SK-N-SH (cell line): ENCODE results near the gene IL17RB. TPM values are rescaled to one million over a fixed set of nuclear protein-coding genes. Genes with fewer than 3 reads are reported as not detected.

Experiments used
- CTCF ChIA-PET: fragments of 300-600, 350-600 bp; formaldehyde crosslinking; extraction: SDS; loops from one replicate; lab custom pipeline; 2021; lab: Yijun Ruan, JAX
- POLR2A ChIA-PET: fragments of 350-600 bp; sonication (Branson Sonifier 250); formaldehyde crosslinking; extraction: SDS; loops from one replicate; lab custom pipeline; 2020; ENCODE audit warnings: antibody characterized with exemption, inconsistent platforms; lab: Yijun Ruan, JAX
- DNase-seq: peaks from one replicate; pipeline ENCODE4 v3.0.0; 2012
- H2AFZ ChIP-seq: fragments of 200-600 bp; sonication (generic); 2 replicates; pipeline ENCODE4 v1.8.1; 2016; ENCODE audit warnings: antibody characterized with exemption, mild to moderate bottlenecking, low read depth
- H3F3A ChIP-seq: fragments of 200-600 bp; sonication (generic); replicated peaks from 2 replicates; pipeline ENCODE3; 2016; ENCODE audit warnings: antibody characterized with exemption, mild to moderate bottlenecking; ENCODE audit not compliant: insufficient read depth
- H3K27ac ChIP-seq, 2 experiments: fragments of 200-500 bp in 1 of 2; fragments of 200-600 bp in 1 of 2; sonication (Bioruptor generic) in 1 of 2; sonication (generic), shearing (Covaris generic) in 1 of 2; 2 replicates each; pipeline versions ENCODE4 v1.5.1 to v1.6.1; 2014 to 2016; ENCODE audit warnings: low read depth in 2 of 2, inconsistent platforms in 1 of 2, low read length in 1 of 2, mild to moderate bottlenecking in 1 of 2, mixed read lengths in 1 of 2
- H3K27me3 ChIP-seq: fragments of 200-600 bp; sonication (generic), shearing (Covaris generic); 2 replicates; pipeline ENCODE4 v1.6.1; 2016; ENCODE audit warnings: mixed run types; ENCODE audit not compliant: insufficient read depth
- H3K36me3 ChIP-seq, 2 experiments: fragments of 200-500 bp in 1 of 2; fragments of 200-600 bp in 1 of 2; sonication (Bioruptor generic) in 1 of 2; sonication (generic) in 1 of 2; replicated peaks in 1 of 2; 2 replicates each; pipeline versions ENCODE3 to v1.5.1; 2014 to 2016; ENCODE audit warnings: low read length in 1 of 2, mild to moderate bottlenecking in 1 of 2; ENCODE audit not compliant: insufficient read depth in 2 of 2, control insufficient read depth in 1 of 2
- H3K4me1 ChIP-seq, 2 experiments: fragments of 200-500 bp in 1 of 2; fragments of 200-600 bp in 1 of 2; sonication (Bioruptor generic) in 1 of 2; sonication (generic), shearing (Covaris generic) in 1 of 2; 2 replicates each; pipeline versions ENCODE4 v1.5.1 to v1.6.1; 2014 to 2016; ENCODE audit warnings: low read depth in 1 of 2, low read length in 1 of 2, mixed run types in 1 of 2; ENCODE audit not compliant: insufficient read depth in 2 of 2, control insufficient read depth in 1 of 2
- H3K4me2 ChIP-seq: fragments of 200-600 bp; sonication (generic), shearing (Covaris generic); 2 replicates; pipeline ENCODE4 v1.6.1; 2017; ENCODE audit warnings: mixed run types
- H3K4me3 ChIP-seq, 2 experiments: fragments of 200-500 bp in 1 of 2; fragments of 200-600 bp in 1 of 2; sonication (Bioruptor generic) in 1 of 2; sonication (generic), shearing (Covaris generic) in 1 of 2; 2 replicates each; pipeline versions ENCODE4 v1.5.1 to v1.8.1; 2014 to 2016; ENCODE audit warnings: low read depth in 2 of 2, inconsistent platforms in 1 of 2, low read length in 1 of 2, mild to moderate bottlenecking in 1 of 2, mixed read lengths in 1 of 2, moderate library complexity in 1 of 2
- H3K79me2 ChIP-seq: fragments of 200-600 bp; sonication (generic); 2 replicates; pipeline ENCODE4 v1.8.1; 2017; ENCODE audit warnings: mild to moderate bottlenecking; ENCODE audit not compliant: insufficient read depth
- H3K9ac ChIP-seq: fragments of 200-600 bp; sonication (generic); 2 replicates; pipeline ENCODE4 v1.6.1; 2017; ENCODE audit warnings: mixed run types
- H3K9me2 ChIP-seq: fragments of 200-600 bp; sonication (generic); 2 replicates; pipeline ENCODE4 v1.6.1; 2017; ENCODE audit warnings: mixed run types
- H3K9me3 ChIP-seq: fragments of 200-600 bp; sonication (generic); 2 replicates; pipeline ENCODE4 v1.6.1; 2017; ENCODE audit warnings: mixed run types, mild to moderate bottlenecking, moderate library complexity
- H4K20me1 ChIP-seq: fragments of 200-600 bp; sonication (generic); 2 replicates; pipeline ENCODE4 v1.6.1; 2017; ENCODE audit warnings: mild to moderate bottlenecking, mixed run types; ENCODE audit not compliant: insufficient read depth
- ELF1 ChIP-seq: IDR thresholded peaks from 2 replicates; pipeline ENCODE4 v1.4.0; 2012
- EP300 ChIP-seq, 2 experiments: IDR thresholded peaks; 2 replicates each; pipeline versions ENCODE4 v1.4.0 to v1.6.1; 2012; ENCODE audit warnings: borderline replicate concordance in 1 of 2, low read depth in 1 of 2, low read length in 1 of 2
- FOSL2 ChIP-seq: IDR thresholded peaks from 2 replicates; pipeline ENCODE4 v1.4.0; 2012; ENCODE audit warnings: low read depth, mild to moderate bottlenecking, moderate library complexity, borderline replicate concordance
- FOXJ3 ChIP-seq: sonication (generic); formaldehyde crosslinking; IDR thresholded peaks from 2 replicates; pipeline ENCODE4 v1.5.1; 2020; ENCODE audit warnings: mild to moderate bottlenecking, missing genetic modification reagents
- GABPA ChIP-seq: IDR thresholded peaks from 2 replicates; pipeline ENCODE4 v1.4.0; 2012; ENCODE audit warnings: low read depth, mild to moderate bottlenecking
- GATA2 ChIP-seq: sonication (generic); formaldehyde crosslinking; IDR thresholded peaks from 2 replicates; pipeline ENCODE4 v1.5.0; 2020; ENCODE audit warnings: mild to moderate bottlenecking, missing genetic modification reagents
- IRF3 ChIP-seq: fragments of 150-350 bp; IDR thresholded peaks from 2 replicates; pipeline ENCODE4 v1.6.1; 2016; ENCODE audit warnings: mild to moderate bottlenecking, low read depth, low read length
- JUND ChIP-seq: IDR thresholded peaks from 2 replicates; pipeline ENCODE4 v1.4.0; 2012
- MXI1 ChIP-seq: IDR thresholded peaks from 2 replicates; pipeline ENCODE4 v1.6.1; 2012; ENCODE audit warnings: mild to moderate bottlenecking, low read depth, low read length, improper control_type of control experiment
- NFIC ChIP-seq: IDR thresholded peaks from 2 replicates; pipeline ENCODE4 v1.4.0; 2012; ENCODE audit warnings: borderline replicate concordance
- NRF1 ChIP-seq: IDR thresholded peaks from 2 replicates; pipeline ENCODE4 v1.6.1; 2012; ENCODE audit warnings: low read depth, mild to moderate bottlenecking, low read length
- POLR2AphosphoS5 ChIP-seq: IDR thresholded peaks from 2 replicates; pipeline ENCODE4 v1.6.1; 2012; ENCODE audit warnings: low read depth, low read length
- RCOR1 ChIP-seq: fragments of 150-350 bp; IDR thresholded peaks from 2 replicates; pipeline ENCODE4 v1.6.1; 2017; ENCODE audit warnings: antibody characterized with exemption, low read length
- RFX5 ChIP-seq: IDR thresholded peaks from 2 replicates; pipeline ENCODE4 v1.6.1; 2012; ENCODE audit warnings: mild to moderate bottlenecking, improper control_type of control experiment, low read length
- RXRA ChIP-seq: IDR thresholded peaks from 2 replicates; pipeline ENCODE4 v1.4.0; 2012; ENCODE audit warnings: low read depth, mild to moderate bottlenecking, borderline replicate concordance
- SMC3 ChIP-seq: IDR thresholded peaks from 2 replicates; pipeline ENCODE4 v1.6.1; 2012; ENCODE audit warnings: low read depth, low read length, improper control_type of control experiment
- ZBTB33 ChIP-seq: IDR thresholded peaks from 2 replicates; pipeline ENCODE4 v1.4.0; 2012; ENCODE audit warnings: low read depth, borderline replicate concordance
- WGBS: methylation state at CpG from one replicate; pipeline ENCODE4 v1.1.6; 2017; ENCODE audit warnings: low lambda C conversion rate; 5-methylcytosine and 5-hydroxymethylcytosine counted together
- polyA plus RNA-seq, 3 experiments: library from polyadenylated mRNA; depleted of rRNA; stranded (reverse); fragments of >200 nt; gene quantifications; 2 replicates each; pipeline ENCODE4 v1.2.3, GENCODE V29; 2012

IL17RB gene
- polyA plus RNA-seq, 1 of the 3 experiments (the other 2 are of a cell fraction) = 0.10 TPM

- peaks cover 0 to 7% of the 10 kb centered on the region in 2 experiments; a peak in 1 of 4 replicates for H3K4me1 ChIP-seq
- no peaks in the 10 kb centered on the region for H3K79me2 ChIP-seq
- POLR2A ChIA-PET = no interaction called here
- DNase-seq = no peak
- H3K9ac ChIP-seq = no peak overlapping the region
- H3K27me3 ChIP-seq = no peaks in the 10 kb centered on the region
- H3K4me3 ChIP-seq = no peak overlapping the region
- H3F3A ChIP-seq = no peaks in the 10 kb centered on the region
- H3K27ac ChIP-seq = no peak overlapping the region
- no peak overlapping the region for H3K4me2 ChIP-seq
- CTCF ChIA-PET = no interaction called here
- no peaks in the 10 kb centered on the region for H4K20me1 ChIP-seq
- H3K9me3 ChIP-seq = no peaks in the 10 kb centered on the region
- TF ChIP-seq GABPA (no peak), POLR2AphosphoS5 (no peak), FOXJ3 (CRISPR knock-in tag) (no peak), FOSL2 (no peak), RCOR1 (no peak), SMC3 (no peak), NRF1 (no peak), ZBTB33 (no peak), NFIC (no peak), JUND (no peak), RXRA (no peak), IRF3 (no peak), RFX5 (no peak), GATA2 (CRISPR knock-in tag) (no peak), MXI1 (no peak), EP300 (IDR thresholded peaks at IDR 0.05; ENCODE audit: borderline replicate concordance in 1 of 2, low read depth in 1 of 2, low read length in 1 of 2) (no peak), ELF1 (no peak)
- no peak overlapping the region for H2AFZ ChIP-seq
- H3K36me3 ChIP-seq = no peaks in the 10 kb centered on the region
- no peaks in the 10 kb centered on the region for H3K9me2 ChIP-seq
- WGBS = 43% methylated on average over 1 of the region's 1 CpG
Observed at GRCh38 chr3:53835257-53835656, 11.1 kb upstream of the IL17RB start.
